ENCODE data around the gene RWDD4.

The RWDD4 gene

DNA sequence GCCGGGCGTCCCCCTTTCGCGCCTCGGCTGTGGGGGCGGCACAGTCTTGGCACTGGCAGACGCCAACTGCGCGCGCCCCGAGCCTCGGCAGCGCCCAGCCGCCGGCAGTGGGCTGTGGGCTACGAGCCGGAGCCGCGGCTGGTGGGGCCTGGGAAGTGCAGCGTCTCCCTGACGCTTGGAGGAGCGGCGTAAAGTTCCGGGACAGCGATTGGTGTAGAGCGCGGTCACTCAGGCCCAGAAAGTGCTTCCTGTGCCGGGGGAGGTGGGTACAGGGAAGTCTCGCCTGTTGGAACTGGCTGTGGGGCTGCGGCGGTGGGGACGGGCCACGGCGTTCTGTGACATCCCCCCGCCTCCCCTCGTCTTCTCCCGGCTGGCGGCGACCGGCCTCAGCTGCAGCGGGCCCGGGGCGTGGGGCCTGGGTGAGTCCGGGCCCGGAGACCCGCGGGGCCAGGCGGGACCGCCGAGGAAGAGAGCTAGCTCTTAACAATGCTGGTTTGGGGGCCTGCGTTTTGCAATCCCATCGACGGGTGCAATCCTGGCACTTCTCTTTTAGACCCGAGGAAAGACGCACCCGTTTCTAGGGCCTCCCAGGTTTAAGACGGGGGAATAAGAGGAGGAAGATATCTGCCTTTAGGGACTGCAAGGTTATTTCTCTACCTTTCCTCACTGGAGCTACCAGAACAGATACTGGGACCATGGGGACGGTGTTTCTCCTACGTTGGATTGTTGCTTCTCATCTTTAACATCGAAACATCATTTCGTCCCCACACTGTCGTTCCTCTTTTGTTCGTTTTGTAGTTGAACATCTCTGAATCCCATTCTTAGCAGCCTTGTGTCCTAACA, at the start of gene RWDD4, which contains the start of gene TRAPPC11:
Gene RWDD4 (minus strand): TSS at position 157 of the 843 bp plus-strand sequence. CDS start 233 bp downstream, outside the sequence.
Gene TRAPPC11 (plus strand): TSS at position 265 of the 843 bp plus-strand sequence. CDS start 4,575 bp downstream, outside the sequence.
- DNase-seq, result peak; percentile 94

DNA sequence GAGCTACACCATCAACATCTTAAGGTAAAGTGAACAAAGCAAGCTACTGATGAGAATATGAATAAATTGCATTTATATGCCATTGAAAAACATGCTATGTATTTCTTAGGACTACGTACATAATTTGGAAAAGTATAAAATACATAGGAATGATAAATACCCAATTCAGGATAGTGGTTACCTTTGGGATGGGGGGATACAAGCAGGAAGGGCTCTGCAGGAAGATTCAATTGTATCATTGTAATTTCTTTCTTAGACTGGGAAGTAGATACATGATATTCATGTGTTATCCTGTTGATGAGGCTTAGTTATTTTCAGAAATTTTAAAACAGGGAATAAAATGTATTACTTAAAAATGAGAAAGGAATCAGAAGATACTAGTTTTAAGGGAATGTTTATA, 43.5 kb upstream of the RWDD4 start:
- DNase-seq, result no peak

DNA sequence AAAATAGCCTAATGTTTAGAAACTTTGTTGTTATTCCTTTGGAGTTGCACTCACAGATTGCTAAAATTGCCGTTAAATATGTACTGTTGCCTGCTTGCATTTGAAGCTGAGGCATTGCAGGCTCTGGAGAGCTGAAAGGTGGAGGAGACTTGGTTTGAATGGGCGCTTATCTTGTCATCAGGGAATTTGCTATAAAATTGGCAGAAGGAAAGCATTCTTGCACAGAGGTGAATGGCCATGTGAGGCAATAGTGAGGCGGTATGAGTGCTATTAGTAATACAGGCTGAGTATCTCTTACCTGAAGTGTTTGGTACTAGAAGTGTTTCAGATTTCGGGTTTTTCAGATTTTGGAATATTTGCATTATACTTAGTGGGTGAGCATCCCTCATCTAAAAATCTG, 41.4 kb upstream of the RWDD4 start:
- DNase-seq, result no peak

DNA sequence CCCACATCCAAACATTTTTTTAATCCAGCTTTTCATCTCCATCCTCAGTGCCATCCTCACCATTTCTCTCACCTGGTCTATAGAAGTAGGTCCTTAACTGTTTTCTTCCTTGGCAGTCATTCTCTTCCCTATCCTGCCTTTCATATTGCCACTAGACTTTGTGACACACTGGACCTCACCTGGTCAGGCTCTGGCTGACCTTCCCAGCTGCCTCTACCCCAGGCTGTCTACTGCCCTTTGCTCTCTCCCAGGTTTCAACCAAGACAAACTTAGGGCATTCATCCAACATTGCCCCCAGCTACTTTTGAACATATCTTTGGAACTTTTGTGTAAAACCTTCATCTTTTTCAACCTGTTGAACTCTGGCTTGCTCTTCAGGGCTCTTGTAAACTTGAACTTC, 39.9 kb upstream of the RWDD4 start:
- no peak for DNase-seq

DNA sequence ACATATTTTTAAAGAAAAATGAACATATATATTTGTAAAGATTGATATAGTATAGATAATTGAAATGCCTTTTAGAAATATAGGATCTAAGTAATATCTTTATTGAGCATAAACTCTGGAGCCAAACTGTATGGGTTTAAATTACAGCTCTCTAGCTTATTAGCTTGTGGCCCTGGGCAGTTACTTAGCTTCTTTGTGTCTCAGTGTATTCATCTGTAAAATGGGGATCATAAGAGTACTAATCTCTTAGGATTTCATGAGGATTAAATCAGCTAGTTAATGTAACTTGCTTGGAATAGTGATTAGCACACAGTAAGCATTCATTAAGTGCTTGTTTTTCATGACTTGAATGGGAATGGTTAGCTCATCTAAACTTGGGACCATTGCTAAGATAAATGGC, 32.9 kb upstream of the RWDD4 start:
- no peak for DNase-seq

DNA sequence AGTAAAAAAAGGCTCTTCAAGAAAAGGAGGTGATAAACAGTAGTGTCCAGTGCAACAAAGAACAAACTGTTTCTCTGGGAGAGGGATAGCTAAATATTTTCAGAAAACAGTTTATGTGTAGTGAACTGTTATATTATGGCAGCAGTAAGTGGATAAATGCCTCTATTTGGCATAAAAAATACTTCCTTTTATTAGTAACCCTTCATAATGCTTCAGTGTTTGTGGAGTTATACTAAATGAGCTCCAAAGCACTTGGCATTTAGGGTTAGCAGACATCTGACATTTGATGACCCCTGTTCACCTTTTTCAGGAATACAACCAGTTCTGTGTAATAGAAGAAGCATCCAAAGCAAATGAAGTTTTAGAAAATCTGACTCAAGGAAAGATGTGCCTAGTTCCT, 32.0 kb upstream of the RWDD4 start:
- DNase-seq, result no peak

DNA sequence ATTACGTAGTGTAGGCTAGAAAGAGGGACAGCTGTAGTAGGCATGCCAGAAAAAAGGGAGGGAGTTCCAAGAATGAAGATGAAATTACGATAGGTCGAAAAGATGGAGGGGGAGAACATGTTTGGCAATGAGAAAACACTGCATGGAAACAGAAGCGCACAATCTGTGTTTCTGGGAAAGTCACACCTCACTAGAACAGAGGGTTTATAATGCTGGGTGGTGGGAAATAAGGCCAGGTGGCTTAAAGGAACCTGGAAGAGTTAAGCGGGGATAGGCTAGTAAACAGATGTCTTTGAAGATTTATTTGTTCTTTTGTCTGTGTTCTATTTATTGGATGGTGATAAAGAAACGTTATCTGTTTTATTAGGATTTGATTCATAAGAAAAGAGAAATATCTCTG, 29.2 kb upstream of the RWDD4 start:
- no peak for DNase-seq

DNA sequence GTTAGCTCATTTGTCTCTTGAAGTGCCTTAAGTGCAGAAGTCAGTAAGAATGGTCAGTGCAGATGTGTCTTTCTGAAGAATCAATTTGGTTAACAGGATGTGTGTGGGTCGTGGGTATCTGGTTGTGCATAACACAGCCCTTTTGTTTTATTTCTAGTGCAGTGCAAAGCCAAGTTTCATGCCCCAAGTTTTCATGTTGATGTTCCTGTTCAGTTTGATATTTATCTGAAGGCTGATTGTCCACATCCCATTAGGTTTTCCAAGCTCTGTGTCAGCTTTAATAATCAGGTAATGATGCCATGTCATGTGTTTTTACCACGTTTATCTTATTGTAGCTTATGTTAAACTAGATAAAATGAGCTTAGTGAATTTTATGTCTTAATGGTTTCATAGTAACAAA, 27.5 kb upstream of the RWDD4 start:
- no peak for DNase-seq

DNA sequence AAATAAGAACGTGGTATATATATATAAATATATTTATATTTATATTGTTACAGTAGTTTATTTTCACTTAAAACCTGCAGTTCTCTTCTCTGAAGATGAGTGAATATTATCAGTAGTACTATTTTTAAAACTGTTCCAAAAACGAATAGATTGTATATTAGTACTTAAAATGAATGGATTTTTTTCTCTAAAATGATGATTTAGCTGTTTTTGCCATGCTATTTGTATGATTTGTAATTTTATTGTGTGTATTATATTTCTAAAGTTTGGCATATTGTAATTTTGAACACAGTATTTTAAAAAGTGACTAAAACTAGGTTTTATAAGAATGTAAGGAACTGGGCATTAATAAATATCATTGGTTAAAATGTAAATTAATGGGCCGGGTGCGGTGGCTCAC, 22.1 kb upstream of the RWDD4 start:
- DNase-seq, result no peak

DNA sequence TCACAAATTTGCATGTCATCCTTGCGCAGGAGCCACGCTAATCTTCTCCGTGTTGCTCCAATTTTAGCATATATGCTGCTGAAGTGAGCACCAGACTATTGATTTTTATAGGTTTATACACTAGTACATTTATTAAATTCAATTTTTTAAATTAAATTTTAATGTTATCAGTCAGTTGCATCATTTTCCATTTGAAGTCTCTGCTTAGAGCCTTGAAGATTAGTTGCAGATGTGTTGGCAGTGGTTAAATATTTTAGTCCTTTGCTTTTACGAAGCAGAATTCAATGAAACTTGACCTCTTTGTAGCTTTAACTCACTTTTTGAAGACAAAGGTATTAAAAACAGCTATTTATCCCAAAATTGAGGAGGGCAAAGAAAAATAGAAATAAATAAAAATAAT, 16.6 kb upstream of the RWDD4 start:
- DNase-seq, result no peak

DNA sequence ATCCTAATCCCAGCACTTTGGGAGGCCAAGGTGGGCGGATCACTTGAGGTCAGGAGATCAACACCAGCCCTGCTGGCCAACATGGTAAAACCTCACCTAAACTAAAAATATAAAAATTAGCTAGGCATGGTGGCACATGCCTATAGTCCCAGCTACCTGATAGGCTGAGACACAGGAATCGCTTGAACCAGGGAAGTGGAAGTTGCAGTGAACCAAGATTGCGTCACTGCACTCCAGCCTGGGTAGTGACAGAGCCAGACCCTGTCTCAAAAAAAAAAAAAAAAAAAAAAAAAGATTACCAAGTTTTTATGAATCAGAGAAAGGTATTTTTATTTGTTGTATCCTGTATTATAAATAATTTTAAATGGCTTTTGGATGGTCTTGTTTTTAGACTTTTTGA, 15.2 kb upstream of the RWDD4 start:
- no peak for DNase-seq

DNA sequence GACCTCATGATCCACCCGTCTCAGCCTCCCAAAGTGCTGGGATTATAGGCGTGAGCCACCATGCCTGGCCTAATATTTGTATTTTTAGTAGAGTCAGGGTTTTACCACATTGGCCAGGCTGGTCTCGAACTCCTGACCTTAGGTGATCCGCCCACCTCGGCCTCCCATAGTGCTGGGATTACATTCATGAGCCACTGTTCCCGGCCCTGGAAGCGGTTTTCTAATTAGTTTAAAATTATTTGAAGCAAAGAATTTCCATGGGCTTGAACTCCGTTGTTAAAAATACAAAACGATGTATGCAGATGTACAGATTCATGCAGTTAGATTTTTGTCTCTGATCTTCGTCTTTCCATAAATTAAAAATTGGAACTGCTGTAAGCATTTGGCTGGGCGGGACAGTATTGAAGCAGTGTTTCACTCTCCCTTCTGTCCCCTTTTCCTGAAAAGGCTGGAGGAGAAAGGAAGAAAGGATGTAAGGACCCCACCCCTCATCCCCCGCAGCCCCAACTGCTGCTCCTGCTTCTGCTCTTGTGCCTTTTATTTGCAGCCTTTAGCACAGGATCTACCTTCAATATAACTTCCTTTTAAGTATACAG, 12.1 kb upstream of the RWDD4 start:
- DNase-seq, result no peak

DNA sequence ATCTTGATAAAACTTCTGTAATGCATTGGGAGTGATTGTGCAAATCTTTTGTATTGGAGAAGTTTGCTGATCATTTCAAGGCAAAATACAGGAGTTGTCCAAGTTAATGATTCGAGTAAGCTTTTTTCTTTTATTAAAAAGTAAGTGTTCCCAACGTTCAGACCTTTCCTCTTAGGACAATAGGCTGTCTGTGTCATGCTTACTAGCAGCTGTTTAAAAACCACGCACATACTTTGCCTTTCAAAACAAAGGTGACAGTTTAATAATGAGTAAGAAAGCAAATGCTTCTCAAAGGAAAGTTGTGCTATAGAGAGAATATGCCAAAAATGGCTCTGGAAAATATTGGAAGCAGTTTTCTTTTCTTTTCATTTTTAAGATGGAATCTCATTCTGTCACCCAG, 11.3 kb upstream of the RWDD4 start:
- DNase-seq, result no peak

DNA sequence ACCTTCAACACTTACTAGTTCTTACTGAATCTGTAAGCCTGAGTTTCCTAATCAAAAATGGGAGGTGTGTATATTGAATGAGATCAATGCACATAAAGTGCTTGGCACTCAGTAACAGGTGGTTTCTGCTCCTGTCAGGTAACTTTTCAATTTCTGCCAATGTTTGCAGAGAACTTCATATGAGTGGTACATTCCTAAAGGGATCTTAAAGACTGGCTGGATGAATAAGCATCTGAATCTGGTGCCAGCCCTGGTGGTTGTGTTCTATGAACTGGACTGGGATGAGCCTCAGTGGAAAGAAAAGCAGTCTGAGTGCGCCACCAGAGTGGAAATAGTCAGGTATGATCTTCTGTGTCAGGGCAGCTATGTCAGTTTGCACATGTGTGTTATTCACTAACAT, 7.1 kb upstream of the RWDD4 start:
- no peak for DNase-seq

DNA sequence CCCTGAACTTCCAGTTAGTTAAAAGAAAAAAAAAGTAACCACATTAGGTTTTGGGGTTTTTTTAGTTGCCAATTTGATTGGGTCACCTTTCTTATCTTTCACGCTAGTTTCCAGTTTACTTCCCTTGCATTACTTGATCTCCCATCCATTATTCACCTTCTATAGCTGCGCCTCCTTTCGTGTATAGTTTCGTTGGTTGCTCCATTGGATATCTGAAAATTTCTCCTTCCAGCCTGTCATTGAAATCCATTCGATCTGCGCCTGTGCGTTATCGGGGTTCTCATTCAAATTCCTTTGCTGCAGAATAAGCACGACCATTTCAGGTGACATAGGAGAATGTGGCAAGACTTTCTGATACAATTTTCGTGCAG, 872 bp upstream of the RWDD4 start:
- DNase-seq, result no peak

DNA sequence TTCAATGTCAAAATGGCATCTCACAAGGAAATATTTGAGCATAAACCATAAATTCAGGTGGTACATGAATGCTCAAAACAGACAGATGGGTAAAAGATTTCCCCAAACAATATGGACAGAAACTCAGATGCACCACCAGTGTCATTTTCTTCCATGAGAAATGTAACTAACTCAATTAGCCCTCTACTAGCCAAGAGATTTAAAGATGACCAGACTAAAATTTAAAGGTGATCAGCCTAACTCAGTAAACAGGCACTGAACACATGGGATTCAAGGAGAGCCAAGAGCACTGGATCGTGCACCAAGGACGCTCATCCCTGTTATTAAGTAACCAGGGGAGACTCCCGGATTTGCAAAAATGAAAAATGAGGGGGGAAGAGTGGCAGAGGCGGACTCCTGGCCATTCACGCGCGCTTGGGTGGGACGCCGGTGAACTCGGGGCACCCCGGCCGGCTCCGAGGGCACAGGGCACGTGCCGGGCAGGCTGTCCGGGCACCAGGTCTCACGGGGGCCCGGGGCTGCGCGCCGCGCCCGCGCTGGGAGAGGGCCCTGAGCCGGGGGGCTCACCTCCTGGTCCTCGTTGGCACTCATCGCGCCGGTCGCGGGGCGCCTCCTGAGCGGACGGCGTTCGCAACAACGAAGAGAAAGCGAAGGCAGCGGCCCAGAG, 490 bp downstream of the RWDD4 start:
- no peak for DNase-seq

DNA sequence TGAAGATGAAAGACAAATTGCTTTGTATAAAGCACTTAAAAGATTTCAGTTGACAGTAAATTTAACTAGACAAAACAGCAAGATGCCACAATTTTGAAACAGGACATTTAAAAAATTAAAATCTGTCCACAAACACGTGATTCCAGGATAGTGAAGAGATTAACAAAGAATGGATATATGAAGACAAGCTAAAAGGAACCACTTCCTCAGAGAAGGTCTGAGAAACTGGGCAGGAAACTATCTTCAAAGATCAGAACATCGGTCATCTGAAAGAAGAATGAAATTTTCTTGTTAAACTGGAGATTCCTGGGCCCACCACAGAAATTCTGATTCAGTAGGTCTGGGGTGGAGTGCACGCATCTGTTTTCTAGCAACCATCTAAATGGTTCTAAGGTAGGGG, 1.4 kb downstream of the RWDD4 start:
- DNase-seq, result no peak

DNA sequence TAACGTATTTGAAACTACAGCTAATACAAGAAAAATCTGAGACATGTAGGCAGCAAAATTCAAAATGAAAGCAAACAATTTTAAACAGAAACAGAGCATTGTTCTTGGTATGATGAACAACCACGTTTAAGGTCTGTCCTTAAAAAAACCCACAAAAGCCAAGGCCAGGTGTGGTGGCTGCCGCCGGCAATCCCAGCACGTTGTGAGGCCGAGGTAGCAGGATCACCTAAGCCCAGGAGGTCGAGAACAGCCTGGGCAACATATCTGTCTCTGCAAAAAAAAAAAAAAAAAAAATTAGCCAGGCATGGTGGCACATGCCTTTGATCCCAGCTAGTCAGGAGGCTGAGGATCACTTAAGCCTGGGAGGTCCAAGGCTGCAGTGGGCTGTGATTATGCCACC, 13.7 kb downstream of the RWDD4 start:
- no peak for DNase-seq

DNA sequence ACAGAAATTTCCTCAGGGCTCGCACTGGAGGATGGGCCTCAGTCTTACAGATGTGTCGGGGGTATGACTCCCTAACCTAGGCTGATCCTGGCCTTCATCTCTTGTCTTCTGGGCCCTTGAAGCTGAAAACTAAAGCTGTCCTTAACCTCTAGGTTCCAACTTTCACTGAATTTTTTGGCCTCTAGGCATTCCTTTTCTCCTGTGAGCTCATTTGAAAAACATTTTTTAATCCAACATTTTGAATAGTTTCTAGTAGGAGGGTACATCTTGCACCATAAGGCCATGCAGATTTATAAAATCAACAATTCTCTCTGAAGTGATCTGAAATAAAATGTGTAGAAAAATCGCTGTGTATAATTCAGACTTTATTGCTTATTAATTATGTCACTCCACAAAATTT, 19.7 kb downstream of the RWDD4 start:
- no peak for DNase-seq

DNA sequence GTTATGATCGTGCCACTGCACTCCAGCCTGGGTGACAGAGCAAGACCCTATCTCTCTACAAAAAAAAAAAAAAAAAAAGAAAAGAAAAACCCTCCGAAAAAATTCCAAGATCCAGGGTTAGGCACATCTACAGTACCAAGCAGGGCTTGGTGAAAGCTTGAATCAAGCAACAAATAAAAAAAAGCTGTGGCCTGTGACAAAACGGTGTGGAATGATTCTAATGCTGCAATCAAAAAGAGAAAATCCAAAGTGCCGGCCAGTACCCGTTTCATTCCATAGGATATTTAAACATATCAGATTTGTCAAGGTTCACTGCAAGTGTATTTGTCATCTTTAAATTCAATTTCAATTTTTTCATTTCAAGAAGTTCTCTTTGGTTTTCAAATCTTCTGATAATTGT, 20.5 kb downstream of the RWDD4 start:
- no peak for DNase-seq

DNA sequence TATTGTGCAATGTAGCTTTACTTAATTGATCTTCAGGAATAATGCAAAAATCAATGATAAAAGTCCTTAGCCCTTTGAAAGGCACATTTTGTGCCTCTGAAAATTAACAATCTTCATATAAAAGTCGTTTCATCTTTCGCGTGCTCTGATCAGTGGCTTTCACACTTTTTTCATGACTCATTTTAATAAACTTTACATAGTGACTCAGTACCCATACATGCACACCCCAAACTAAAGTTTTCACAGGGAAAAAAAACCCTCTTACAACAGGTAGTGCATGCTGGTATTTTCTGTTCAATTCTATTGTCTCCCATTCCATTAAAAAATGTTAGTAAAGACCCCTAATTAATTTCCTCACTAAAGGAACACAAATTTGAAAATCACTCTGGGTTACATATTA, 21.5 kb downstream of the RWDD4 start:
- no peak for DNase-seq

DNA sequence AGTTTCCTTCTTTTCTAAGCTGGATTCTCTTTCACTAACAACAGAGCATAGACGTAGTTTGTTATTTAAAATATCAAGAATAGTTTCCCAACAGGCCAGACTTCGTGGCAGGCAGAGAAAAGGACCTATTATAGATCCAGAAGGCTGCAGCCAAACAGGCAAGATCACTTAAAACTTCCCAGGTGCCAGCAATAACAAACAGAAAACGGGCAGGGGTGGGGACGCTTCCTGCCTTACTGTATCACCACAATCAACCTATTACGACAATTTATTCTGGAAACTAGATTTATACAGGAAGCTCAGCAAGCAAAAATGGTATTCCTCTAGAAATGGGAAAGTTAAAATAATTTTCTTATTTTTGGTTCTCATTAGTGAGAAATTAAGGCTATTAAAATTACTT, 22.1 kb downstream of the RWDD4 start:
- no peak for DNase-seq

DNA sequence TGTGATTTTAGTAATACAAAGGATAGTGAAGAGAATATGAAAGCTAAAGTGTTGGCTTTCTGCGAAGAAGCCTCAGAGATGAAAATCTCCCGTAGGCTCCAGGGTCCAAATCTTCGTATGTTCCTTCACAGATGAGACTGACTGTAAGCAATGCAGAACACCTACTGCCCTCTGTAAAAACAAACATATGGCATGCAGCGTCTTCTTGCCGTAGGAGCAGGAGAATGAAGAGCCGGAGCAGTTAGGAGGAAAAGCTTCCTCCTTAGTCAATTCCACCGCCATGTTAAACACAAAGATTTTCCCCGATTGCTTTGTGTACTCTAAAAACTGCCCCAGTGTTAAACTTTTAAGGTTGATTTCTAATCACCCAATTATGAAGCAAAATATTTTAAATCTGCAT, 22.5 kb downstream of the RWDD4 start:
- DNase-seq, result no peak

DNA sequence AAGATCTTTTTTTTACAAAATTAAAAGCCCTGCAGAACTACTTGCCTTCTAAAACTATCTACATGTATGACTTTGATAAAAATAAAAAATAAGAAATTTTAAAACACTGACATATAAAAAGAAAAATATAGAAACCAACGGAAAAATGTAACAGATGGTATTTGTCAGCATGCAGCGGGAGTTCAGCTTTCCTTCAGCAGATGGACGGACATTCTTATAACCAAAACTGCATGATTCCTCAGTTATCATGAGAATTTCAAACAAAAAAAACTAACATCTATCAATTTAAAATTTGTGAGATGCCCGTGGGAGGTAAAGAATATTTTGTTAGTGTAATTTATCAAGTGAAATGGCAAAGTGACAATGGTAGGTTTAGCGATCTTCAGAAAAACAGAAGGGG, 23.2 kb downstream of the RWDD4 start:
- DNase-seq, result no peak

Data from activated T-cell treated with anti-CD3 and anti-CD28 coated beads, Interleukin-2, amount 50 U/mL, for 1 hour (primary cell).